Esophagus (tissue), 2 donors: ENCODE results near the gene OR9G4. TPM values are rescaled to one million over a fixed set of nuclear protein-coding genes. Genes with fewer than 3 reads are reported as not detected.

Source experiments
- H3K27ac ChIP-seq, 2 donors: one replicate each; pipeline ENCODE4 v1.5.1; 2013; ENCODE audit warnings: low read depth in 2 of 2, mild to moderate bottlenecking in 2 of 2, inconsistent platforms in 1 of 2, low read length in 1 of 2, moderate library complexity in 1 of 2
- H3K27me3 ChIP-seq, 2 donors: one replicate each; pipeline ENCODE4 v1.6.1; 2013; ENCODE audit warnings: low read length in 2 of 2, control low read depth in 1 of 2, mild to moderate bottlenecking in 1 of 2; ENCODE audit not compliant: insufficient read depth in 2 of 2, control insufficient read depth in 1 of 2
- H3K36me3 ChIP-seq, 2 donors: one replicate each; pipeline ENCODE4 v1.6.1; 2013; ENCODE audit warnings: low read length in 1 of 2; ENCODE audit not compliant: control insufficient read depth in 2 of 2, insufficient read depth in 2 of 2
- H3K4me1 ChIP-seq, 2 donors: one replicate each; pipeline ENCODE4 v1.6.1; 2013; ENCODE audit warnings: low read length in 1 of 2; ENCODE audit not compliant: control insufficient read depth in 2 of 2, insufficient read depth in 2 of 2
- H3K4me3 ChIP-seq, 2 donors: one replicate each; pipeline ENCODE4 v1.5.1; 2013; ENCODE audit warnings: low read length in 2 of 2, mild to moderate bottlenecking in 2 of 2, low read depth in 1 of 2, moderate library complexity in 1 of 2
- H3K9me3 ChIP-seq, 2 donors: one replicate each; pipeline ENCODE4 v1.6.1; 2013; ENCODE audit warnings: mild to moderate bottlenecking in 2 of 2, low read depth in 1 of 2, low read length in 1 of 2, moderate library complexity in 1 of 2; ENCODE audit not compliant: control insufficient read depth in 2 of 2, insufficient read depth in 1 of 2
- WGBS, 2 donors: extraction: QIAGEN DNeasy Blood & Tissue Kit; methylation state at CpG; one replicate each; pipeline ENCODE4 v1.1.7; 2013; 5-methylcytosine and 5-hydroxymethylcytosine counted together
- polyA plus RNA-seq, 2 donors: library from polyadenylated mRNA; stranded (reverse); fragments of 200-250 nt; gene quantifications; one replicate each; pipeline ENCODE4 v1.2.3, GENCODE V29; 2013
- donor health status: healthy with polysubstance abuse.
- donor health status: Bipolar disorder and iron deficiency.

Gene OR9G4
- polyA plus RNA-seq, 2 donors, result not detected

- Histone ChIP-seq H3K9me3 (no peaks in the 10 kb centered on the region), H3K27me3 (no peaks in the 10 kb centered on the region), H3K4me1 (no peaks in the 10 kb centered on the region), H3K36me3 (no peaks in the 10 kb centered on the region), H3K27ac (no peak overlapping the region), H3K4me3 (no peak overlapping the region)
- 49 to 50% methylated on average over 6 of the region's 6 CpGs for WGBS, 2 donors
These were observed 32.1 kb downstream of the OR9G4 start for GRCh38 chr11:56716379-56716854.

- no peaks in the 10 kb centered on the region for H3K36me3 ChIP-seq
- H3K4me3 ChIP-seq, result no peak overlapping the region
- no peaks in the 10 kb centered on the region for H3K9me3 ChIP-seq
- 63 to 74% methylated on average over 2 of the region's 2 CpGs for WGBS, 2 donors
- H3K27ac ChIP-seq, result no peak overlapping the region
- H3K4me1 ChIP-seq, result no peaks in the 10 kb centered on the region
- no peaks in the 10 kb centered on the region for H3K27me3 ChIP-seq
These were observed 34.3 kb downstream of the OR9G4 start for GRCh38 chr11:56714206-56714605.

- 88 to 94% methylated on average over 2 of the region's 2 CpGs for WGBS, 2 donors
- H3K36me3 ChIP-seq, result no peaks in the 10 kb centered on the region
- H3K27me3 ChIP-seq, result no peaks in the 10 kb centered on the region
- peaks cover 0 to 4% of the 10 kb centered on the region in 2 donors for H3K9me3 ChIP-seq
- H3K4me1 ChIP-seq, result no peaks in the 10 kb centered on the region
- H3K27ac ChIP-seq, result no peak overlapping the region
- H3K4me3 ChIP-seq, result no peak overlapping the region
These were observed 42.0 kb downstream of the OR9G4 start for GRCh38 chr11:56706486-56706885.

- H3K27ac ChIP-seq, result no peak overlapping the region
- peaks cover 0 to 4% of the 10 kb centered on the region in 2 donors for H3K9me3 ChIP-seq
- no peak overlapping the region for H3K4me3 ChIP-seq
- no peaks in the 10 kb centered on the region for H3K4me1 ChIP-seq
- H3K36me3 ChIP-seq, result no peaks in the 10 kb centered on the region
- WGBS, 2 donors, result 56 to 64% methylated on average over 1 of the region's 1 CpG
- no peaks in the 10 kb centered on the region for H3K27me3 ChIP-seq
These were observed 42.6 kb downstream of the OR9G4 start for GRCh38 chr11:56705784-56706396.

GRCh38 chr11:56700914-56701485 lies 47.5 kb downstream of the OR9G4 start:
- H3K4me1 ChIP-seq, result no peaks in the 10 kb centered on the region
- no peaks in the 10 kb centered on the region for H3K9me3 ChIP-seq
- no peak overlapping the region for H3K27ac ChIP-seq
- H3K36me3 ChIP-seq, result no peaks in the 10 kb centered on the region
- WGBS, 2 donors, result 68 to 69% methylated on average over 8 of the region's 8 CpGs
- no peaks in the 10 kb centered on the region for H3K27me3 ChIP-seq
- no peak overlapping the region for H3K4me3 ChIP-seq

GRCh38 chr11:56700242-56700913 lies 48.1 kb downstream of the OR9G4 start:
- H3K27ac ChIP-seq, result no peak overlapping the region
- H3K9me3 ChIP-seq, result no peaks in the 10 kb centered on the region
- no peaks in the 10 kb centered on the region for H3K36me3 ChIP-seq
- 56 to 61% methylated on average over 10 of the region's 10 CpGs for WGBS, 2 donors
- H3K4me1 ChIP-seq, result no peaks in the 10 kb centered on the region
- no peak overlapping the region for H3K4me3 ChIP-seq
- no peaks in the 10 kb centered on the region for H3K27me3 ChIP-seq

GRCh38 chr11:56698795-56699194 lies 49.7 kb downstream of the OR9G4 start, which contains the start of gene OR9G1:
OR9G1 (plus strand) TSS chr11:56699095; CDS start chr11:56700388, 1,293 bp downstream.
- 91 to 94% methylated on average over 1 of the region's 1 CpG for WGBS, 2 donors
- Histone ChIP-seq H3K9me3 (no peaks in the 10 kb centered on the region), H3K27me3 (no peaks in the 10 kb centered on the region), H3K4me1 (no peaks in the 10 kb centered on the region), H3K36me3 (no peaks in the 10 kb centered on the region), H3K4me3 (no peak within 1 kb of the TSS), H3K27ac (no peak within 1 kb of the TSS)

- Histone ChIP-seq H3K27me3 (no peaks in the 10 kb centered on the region), H3K36me3 (no peaks in the 10 kb centered on the region), H3K9me3 (no peaks in the 10 kb centered on the region), H3K4me1 (no peaks in the 10 kb centered on the region), H3K4me3 (no peak overlapping the region), H3K27ac (no peak overlapping the region)
- 76 to 82% methylated on average over 2 of the region's 2 CpGs for WGBS, 2 donors
These were observed 55.1 kb downstream of the OR9G4 start for GRCh38 chr11:56693428-56693827.
